A673 (cell line): ENCODE data around the gene MIOS.

ENCODE experiments used
- EZH2 ChIP-seq: fragments of 200-600 bp; sonication (generic); IDR thresholded peaks from 2 replicates; pipeline ENCODE4 v1.6.1; 2017; ENCODE audit warnings: borderline replicate concordance, low read depth, mild to moderate bottlenecking, mixed read lengths, antibody characterized with exemption, low read length; ENCODE audit not compliant: poor library complexity, severe bottlenecking
- TF ChIP-seq, protein P1 (sequence below): fragments of 300-800, 200-600 bp; sonication (generic); conservative IDR thresholded peaks from 2 replicates; pipeline ENCODE4 v1.5.1; 2017; ENCODE audit warnings: low read depth, mild to moderate bottlenecking, antibody characterized with exemption, low read length, moderate library complexity, mixed read lengths

DNA sequence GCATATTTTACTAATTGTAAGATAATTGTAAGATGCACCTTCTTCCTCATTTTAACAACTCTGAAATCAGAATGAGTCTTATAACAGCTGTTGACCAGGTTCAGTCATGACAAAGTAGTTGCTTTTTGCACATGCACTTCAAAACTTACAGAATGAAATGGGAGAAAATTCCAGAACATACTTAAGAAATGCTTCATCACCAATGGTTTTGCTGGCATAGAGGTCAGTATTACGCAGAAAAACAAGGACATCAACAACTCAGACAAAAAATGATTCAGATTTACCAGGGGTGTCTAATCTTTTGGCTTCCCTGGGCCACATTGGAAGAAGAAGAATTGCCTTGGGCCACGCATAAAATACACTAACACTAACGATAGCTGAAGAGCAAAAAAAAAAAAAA, 44.3 kb upstream of the MIOS start:
- TF ChIP-seq, protein P1, sequence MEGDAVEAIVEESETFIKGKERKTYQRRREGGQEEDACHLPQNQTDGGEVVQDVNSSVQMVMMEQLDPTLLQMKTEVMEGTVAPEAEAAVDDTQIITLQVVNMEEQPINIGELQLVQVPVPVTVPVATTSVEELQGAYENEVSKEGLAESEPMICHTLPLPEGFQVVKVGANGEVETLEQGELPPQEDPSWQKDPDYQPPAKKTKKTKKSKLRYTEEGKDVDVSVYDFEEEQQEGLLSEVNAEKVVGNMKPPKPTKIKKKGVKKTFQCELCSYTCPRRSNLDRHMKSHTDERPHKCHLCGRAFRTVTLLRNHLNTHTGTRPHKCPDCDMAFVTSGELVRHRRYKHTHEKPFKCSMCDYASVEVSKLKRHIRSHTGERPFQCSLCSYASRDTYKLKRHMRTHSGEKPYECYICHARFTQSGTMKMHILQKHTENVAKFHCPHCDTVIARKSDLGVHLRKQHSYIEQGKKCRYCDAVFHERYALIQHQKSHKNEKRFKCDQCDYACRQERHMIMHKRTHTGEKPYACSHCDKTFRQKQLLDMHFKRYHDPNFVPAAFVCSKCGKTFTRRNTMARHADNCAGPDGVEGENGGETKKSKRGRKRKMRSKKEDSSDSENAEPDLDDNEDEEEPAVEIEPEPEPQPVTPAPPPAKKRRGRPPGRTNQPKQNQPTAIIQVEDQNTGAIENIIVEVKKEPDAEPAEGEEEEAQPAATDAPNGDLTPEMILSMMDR, result no peak
- TF ChIP-seq EZH2, result no peak
